ENCODE results near the gene PLS3. TPM values are rescaled to one million over a fixed set of nuclear protein-coding genes. Genes with fewer than 3 reads are reported as not detected.

PLS3 gene
- total and polyA plus RNA-seq, 9 donors: 60.9 to 171 (median 111) TPM

DNA sequence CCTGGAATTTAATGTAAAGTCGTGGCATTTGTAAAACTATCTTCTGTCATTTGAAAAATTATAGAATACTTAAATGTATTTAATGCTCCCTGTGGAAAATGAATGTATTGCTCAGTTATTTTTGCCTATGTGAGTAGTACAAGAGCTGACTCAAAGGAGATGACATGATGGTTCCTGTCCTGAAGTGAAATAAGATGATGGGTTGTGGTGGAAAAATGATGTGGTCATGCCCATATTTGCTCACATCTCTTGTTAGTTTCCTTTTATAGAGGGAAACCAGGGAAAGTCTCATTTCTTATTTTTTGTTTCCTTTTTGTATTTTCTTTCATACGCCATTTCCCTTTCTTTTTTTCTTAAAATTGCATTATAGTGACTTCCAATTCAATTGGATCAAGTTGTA is 23.7 kb downstream of the PLS3 start:
- Histone ChIP-seq H3K27ac (no peak overlapping the region), H3K27me3 (no peaks in the 10 kb centered on the region), H3K9me3 (no peaks in the 10 kb centered on the region), H3K4me1 (ENCODE audit: insufficient read depth) (peaks cover 2% of the 10 kb centered on the region), H3K4me3 (no peak overlapping the region), H3K36me3 (no peaks in the 10 kb centered on the region)
- WGBS, 3 donors: 36 to 52% (median 40%) methylated on average over 2 of the region's 2 CpGs
- TF ChIP-seq POLR2A (IDR thresholded peaks at IDR 0.05): no peak
- TF ChIP-seq, protein P1, sequence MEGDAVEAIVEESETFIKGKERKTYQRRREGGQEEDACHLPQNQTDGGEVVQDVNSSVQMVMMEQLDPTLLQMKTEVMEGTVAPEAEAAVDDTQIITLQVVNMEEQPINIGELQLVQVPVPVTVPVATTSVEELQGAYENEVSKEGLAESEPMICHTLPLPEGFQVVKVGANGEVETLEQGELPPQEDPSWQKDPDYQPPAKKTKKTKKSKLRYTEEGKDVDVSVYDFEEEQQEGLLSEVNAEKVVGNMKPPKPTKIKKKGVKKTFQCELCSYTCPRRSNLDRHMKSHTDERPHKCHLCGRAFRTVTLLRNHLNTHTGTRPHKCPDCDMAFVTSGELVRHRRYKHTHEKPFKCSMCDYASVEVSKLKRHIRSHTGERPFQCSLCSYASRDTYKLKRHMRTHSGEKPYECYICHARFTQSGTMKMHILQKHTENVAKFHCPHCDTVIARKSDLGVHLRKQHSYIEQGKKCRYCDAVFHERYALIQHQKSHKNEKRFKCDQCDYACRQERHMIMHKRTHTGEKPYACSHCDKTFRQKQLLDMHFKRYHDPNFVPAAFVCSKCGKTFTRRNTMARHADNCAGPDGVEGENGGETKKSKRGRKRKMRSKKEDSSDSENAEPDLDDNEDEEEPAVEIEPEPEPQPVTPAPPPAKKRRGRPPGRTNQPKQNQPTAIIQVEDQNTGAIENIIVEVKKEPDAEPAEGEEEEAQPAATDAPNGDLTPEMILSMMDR (IDR thresholded peaks at IDR 0.05): no peak
- intact Hi-C loops (cut with DNase I): no loop called here
- DNase-seq: no peak

DNA sequence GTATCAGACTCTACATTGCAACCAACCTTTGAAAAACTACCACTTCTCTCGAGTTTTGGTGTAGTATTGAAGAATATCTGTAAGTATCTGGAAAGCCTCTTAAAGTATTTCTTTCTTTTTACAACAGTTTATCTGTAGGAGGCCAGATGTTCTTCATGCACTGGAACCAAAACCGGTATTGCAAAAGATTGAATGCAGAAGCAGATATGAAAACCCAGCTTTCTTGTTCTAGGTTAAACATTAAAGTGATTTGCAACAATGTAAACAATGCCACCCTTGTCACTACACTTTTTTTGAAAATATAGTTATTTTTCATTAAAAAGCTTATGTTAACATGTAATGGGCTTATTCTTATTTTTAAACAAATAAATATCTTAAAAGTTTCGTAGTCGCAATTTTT is 27.2 kb downstream of the PLS3 start:
- 34 to 46% (median 41%) methylated on average over 4 of the region's 4 CpGs for WGBS, 3 donors
- no peaks in the 10 kb centered on the region for H3K36me3 ChIP-seq
- TF ChIP-seq, protein P1 (IDR thresholded peaks at IDR 0.05): no peak
- TF ChIP-seq POLR2A (IDR thresholded peaks at IDR 0.05) (no peak), EP300 (IDR thresholded peaks at IDR 0.05) (no peak)
- intact Hi-C loops (cut with DNase I): no loop called here
- DNase-seq: no peak
- peaks cover 4% of the 10 kb centered on the region for H3K4me1 ChIP-seq (ENCODE audit: insufficient read depth)
- no peak overlapping the region for H3K4me3 ChIP-seq
- no peak overlapping the region for H3K27ac ChIP-seq
- no peaks in the 10 kb centered on the region for H3K27me3 ChIP-seq
- no peaks in the 10 kb centered on the region for H3K9me3 ChIP-seq

DNA sequence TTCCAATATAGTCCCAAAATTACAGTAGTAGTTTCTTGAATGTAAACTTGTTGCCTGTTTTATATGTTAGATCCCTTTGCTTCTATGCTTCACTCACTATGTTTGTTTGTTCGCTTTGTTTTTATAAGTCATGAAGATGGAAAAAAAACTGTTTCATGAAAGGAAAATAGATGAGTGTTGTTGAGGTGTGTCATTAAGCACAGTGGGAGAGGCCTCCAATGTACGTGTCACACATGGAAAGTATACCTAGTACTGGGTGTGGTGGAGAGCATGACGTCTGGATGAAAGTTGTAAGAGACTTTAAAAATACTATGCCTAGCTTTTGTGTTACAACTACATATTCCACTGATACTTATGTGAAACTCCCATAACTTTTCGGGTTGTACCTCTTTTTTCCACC is 28.4 kb downstream of the PLS3 start:
- no peak for DNase-seq
- no peaks in the 10 kb centered on the region for H3K36me3 ChIP-seq
- WGBS, 3 donors: 70 to 76% (median 70%) methylated on average over 4 of the region's 4 CpGs
- no peak for TF ChIP-seq POLR2A (IDR thresholded peaks at IDR 0.05)
- TF ChIP-seq, protein P1 (IDR thresholded peaks at IDR 0.05): no peak
- H3K4me1 ChIP-seq (ENCODE audit: insufficient read depth): peaks cover 4% of the 10 kb centered on the region
- H3K27ac ChIP-seq: no peak overlapping the region
- H3K4me3 ChIP-seq: no peak overlapping the region
- H3K9me3 ChIP-seq: no peaks in the 10 kb centered on the region
- intact Hi-C loops (cut with DNase I): no loop called here
- H3K27me3 ChIP-seq: no peaks in the 10 kb centered on the region

DNA sequence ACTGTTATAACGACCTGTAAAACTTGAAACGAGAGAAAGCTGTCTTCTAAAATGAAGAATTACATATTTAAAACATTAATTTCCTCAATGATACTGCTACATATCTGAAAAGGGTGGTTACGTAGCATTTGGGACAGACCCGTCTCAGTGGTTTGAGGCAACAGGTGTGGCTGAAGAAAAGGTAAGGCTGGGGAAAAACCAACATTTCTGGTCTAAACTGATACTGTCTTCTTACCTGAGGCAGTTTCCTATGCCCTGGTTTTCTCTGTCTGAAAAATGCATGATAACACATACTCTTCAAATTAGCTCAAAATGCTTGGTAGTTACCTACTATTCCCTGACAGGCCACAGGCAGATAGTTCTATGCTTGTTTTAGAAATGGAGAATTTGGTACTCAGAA is 30.4 kb downstream of the PLS3 start:
- Histone ChIP-seq H3K9me3 (no peaks in the 10 kb centered on the region), H3K27me3 (no peaks in the 10 kb centered on the region), H3K4me3 (no peak overlapping the region), H3K27ac (no peak overlapping the region), H3K36me3 (no peaks in the 10 kb centered on the region), H3K4me1 (ENCODE audit: insufficient read depth) (peaks cover 4% of the 10 kb centered on the region)
- TF ChIP-seq POLR2A (IDR thresholded peaks at IDR 0.05): no peak
- no peak for TF ChIP-seq EP300 (IDR thresholded peaks at IDR 0.05)
- TF ChIP-seq, protein P1 (IDR thresholded peaks at IDR 0.05): no peak
- no peak for DNase-seq
- WGBS, 3 donors: 67 to 72% (median 68%) methylated on average over 4 of the region's 4 CpGs
- intact Hi-C loops (cut with DNase I): no loop called here
